ENCODE data around the gene MX2.
A peak's percentile ranks its signal among the peaks of the same experiment; 100 is the strongest.

Gene MX2

DNA sequence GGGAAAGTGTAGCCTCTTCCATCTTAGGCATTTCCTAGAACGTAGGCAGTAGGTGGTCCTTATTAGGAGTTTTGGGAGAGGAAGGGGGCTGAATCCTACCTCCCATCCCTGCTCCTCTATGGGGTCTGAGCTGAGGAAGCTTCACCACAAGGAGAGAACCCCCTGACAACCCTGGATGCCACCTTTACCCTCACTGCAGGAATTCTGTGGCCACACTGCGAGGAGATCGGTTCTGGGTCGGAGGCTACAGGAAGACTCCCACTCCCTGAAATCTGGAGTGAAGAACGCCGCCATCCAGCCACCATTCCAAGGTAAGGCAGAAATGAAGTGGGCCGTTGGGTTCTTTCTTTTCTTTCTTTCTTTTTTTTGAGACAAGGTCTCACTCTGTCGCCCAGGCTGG, 65.7 kb downstream of the MX2 start:
- no peak for DNase-seq (ENCODE audit: low spot score)

DNA sequence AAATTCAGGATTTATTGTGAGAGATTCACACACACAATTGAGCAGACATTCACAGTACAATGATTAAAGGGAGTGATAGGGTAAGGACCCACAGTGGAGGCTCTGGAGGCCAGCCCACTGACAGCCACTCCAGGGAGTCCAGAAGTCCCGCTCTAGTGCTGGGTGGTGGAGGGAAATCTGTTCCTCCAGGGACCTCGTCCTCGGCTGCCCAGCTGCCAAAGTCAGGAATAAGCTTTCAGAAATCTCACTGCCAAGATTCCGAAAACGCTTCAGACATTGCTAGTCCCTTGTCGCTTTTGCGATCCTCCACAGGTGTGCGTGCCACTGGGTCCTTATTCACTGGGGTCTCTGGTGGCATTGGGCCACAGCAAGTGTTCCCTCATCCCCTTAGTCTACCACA, 66.5 kb downstream of the MX2 start:
- DNase-seq (ENCODE audit: low spot score) = no peak

More for the DNA sequence above, 65.7 kb downstream of the MX2 start:
- in situ Hi-C loops (cut with MboI; ENCODE audit: low sequenced_read_pairs, unreplicated experiment) = no loop called here
- TF ChIP-seq, protein P1, sequence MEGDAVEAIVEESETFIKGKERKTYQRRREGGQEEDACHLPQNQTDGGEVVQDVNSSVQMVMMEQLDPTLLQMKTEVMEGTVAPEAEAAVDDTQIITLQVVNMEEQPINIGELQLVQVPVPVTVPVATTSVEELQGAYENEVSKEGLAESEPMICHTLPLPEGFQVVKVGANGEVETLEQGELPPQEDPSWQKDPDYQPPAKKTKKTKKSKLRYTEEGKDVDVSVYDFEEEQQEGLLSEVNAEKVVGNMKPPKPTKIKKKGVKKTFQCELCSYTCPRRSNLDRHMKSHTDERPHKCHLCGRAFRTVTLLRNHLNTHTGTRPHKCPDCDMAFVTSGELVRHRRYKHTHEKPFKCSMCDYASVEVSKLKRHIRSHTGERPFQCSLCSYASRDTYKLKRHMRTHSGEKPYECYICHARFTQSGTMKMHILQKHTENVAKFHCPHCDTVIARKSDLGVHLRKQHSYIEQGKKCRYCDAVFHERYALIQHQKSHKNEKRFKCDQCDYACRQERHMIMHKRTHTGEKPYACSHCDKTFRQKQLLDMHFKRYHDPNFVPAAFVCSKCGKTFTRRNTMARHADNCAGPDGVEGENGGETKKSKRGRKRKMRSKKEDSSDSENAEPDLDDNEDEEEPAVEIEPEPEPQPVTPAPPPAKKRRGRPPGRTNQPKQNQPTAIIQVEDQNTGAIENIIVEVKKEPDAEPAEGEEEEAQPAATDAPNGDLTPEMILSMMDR (IDR thresholded peaks at IDR 0.05; ENCODE audit: borderline replicate concordance, control extremely low read depth, extremely low read depth, insufficient read depth, missing control alignments) = no peak

DNA sequence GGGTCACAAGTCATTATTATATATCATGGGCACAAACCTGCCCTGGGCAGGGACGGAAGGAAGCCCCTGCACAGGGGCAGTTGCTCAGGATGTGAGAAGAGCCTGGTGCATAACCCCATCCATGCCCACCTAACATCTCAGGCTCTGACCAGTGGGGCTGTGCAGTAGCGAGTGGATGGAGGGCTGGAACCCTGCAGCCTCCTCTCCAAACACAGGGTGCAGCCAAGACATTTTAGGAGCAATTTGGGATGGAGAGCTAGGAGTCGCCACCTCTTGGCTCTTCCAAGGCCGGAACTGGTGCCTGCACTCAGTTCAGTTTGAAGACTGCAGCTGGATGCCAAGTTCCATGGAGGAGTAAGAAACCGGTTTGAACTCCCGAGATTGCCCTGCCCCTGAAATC, 67.0 kb downstream of the MX2 start:
- in situ Hi-C loops (cut with MboI; ENCODE audit: low sequenced_read_pairs, unreplicated experiment) = no loop called here
- no peak for DNase-seq (ENCODE audit: low spot score)
- TF ChIP-seq, protein P1 (IDR thresholded peaks at IDR 0.05; ENCODE audit: borderline replicate concordance, control extremely low read depth, extremely low read depth, insufficient read depth, missing control alignments) = no peak

More for the DNA sequence above, 66.5 kb downstream of the MX2 start:
- TF ChIP-seq, protein P1 (IDR thresholded peaks at IDR 0.05; ENCODE audit: borderline replicate concordance, control extremely low read depth, extremely low read depth, insufficient read depth, missing control alignments) = no peak
- in situ Hi-C loops (cut with MboI; ENCODE audit: low sequenced_read_pairs, unreplicated experiment) = no loop called here

DNA sequence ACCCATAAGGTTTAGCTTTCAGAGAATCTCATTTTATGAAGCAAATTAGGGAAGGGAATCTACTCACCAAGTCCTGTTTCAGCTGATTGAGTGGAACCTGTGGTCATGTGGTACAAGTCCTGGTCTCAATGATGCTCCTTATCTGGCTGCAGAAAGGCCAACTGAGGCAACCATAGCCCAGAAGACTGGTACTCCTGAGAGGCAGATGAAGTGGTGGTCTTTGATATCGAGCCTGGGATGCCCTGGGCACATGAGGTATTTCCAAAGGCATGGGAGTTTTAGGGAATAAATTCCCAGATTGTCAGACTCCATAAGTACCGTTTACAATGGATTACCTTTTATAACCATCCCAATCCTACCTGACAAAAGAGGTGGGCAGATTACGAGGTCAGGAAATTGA, 67.5 kb downstream of the MX2 start:
- DNase-seq (ENCODE audit: low spot score) = no peak
- in situ Hi-C loops (cut with MboI; ENCODE audit: low sequenced_read_pairs, unreplicated experiment) = no loop called here
- TF ChIP-seq, protein P1 (IDR thresholded peaks at IDR 0.05; ENCODE audit: borderline replicate concordance, control extremely low read depth, extremely low read depth, insufficient read depth, missing control alignments) = no peak

DNA sequence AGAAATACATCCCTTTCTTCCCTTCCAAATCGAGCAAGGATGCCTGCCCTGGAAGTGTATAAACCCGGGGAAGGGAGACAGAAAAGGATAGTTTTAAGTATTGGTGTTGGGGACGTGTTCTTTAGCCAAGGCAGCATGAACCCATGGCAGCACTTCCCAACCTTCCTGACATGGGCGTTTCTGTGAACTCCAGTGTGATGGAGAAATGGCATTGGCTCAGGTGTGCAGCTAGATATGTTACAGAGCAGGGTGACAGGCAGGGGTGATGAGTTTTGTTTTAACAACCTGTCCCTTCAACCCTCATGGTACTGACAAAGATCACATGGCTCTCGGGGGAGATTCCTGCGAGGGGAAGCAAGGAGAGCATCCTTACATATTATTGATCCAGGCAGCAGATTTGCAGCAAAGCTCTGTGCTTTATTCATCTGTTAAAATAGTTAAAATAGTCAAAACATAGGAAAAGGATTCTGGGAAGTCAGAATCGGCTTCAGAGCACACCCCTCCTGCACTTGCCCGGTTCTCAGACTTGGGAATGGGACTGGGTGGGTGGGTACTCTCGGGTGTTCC, 68.2 kb downstream of the MX2 start:
- no peak for DNase-seq (ENCODE audit: low spot score)
- in situ Hi-C loops (cut with MboI; ENCODE audit: low sequenced_read_pairs, unreplicated experiment) = no loop called here
- TF ChIP-seq, protein P1 (IDR thresholded peaks at IDR 0.05; ENCODE audit: borderline replicate concordance, control extremely low read depth, extremely low read depth, insufficient read depth, missing control alignments) = no peak

DNA sequence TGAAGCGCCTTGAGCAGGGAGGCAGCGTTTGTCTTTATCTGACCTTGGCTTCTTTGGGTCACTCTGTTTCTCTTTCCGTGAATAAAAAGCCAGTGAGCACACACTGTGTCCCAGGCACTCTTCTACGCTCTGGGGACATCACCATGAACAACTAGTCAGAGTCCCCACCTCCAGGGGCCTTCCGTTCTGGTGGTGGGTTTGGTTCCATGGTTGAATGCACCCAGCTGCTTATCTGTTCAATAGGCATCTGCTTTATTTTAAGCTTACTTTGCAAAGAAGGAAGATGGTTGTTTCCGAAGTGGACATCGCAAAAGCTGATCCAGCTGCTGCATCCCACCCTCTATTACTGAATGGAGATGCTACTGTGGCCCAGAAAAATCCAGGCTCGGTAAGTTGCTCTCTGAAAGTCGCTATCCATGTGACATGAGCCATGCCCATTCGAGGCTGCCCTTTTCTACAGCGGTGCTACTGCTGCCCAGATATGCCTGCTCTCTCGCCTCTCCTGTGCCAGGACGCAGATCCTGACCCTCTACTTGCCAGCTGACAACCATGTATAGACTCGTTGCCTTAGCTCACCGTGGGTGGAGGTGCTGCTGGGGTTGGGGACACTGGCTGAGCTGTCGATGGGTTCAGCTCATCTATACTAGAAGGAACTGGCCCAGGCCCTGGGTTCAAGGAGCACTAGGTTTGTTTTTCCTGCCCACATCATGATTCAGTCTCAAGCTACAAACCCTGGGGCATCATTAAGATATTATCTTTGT, 70.1 kb downstream of the MX2 start:
- TF ChIP-seq, protein P1 (IDR thresholded peaks at IDR 0.05; ENCODE audit: borderline replicate concordance, control extremely low read depth, extremely low read depth, insufficient read depth, missing control alignments) = no peak
- in situ Hi-C loops (cut with MboI; ENCODE audit: low sequenced_read_pairs, unreplicated experiment) = no loop called here
- DNase-seq (ENCODE audit: low spot score) = peak; percentile 74

Data from GM13976 (cell line).